HUES64 (cell line): ENCODE data around the gene DYRK1B.
"Not testable (repeated sequence)": the region's sequence is repeated elsewhere in the genome, so short reads cannot be mapped to it uniquely, and the experiment has no call there.

ENCODE experiments used
- H3K27ac ChIP-seq: 2 replicates; pipeline ENCODE4 v1.7.0; 2013; ENCODE audit warnings: low read depth, low read length, inconsistent platforms
- H3K27me3 ChIP-seq: 2 replicates; pipeline ENCODE4 v1.6.1; 2013; ENCODE audit warnings: mild to moderate bottlenecking, low read length; ENCODE audit not compliant: insufficient read depth
- H3K36me3 ChIP-seq: 2 replicates; pipeline ENCODE4 v1.6.1; 2013; ENCODE audit warnings: mild to moderate bottlenecking, low read length; ENCODE audit not compliant: insufficient read depth
- H3K4me1 ChIP-seq: 2 replicates; pipeline ENCODE4 v1.6.1; 2013; ENCODE audit warnings: mild to moderate bottlenecking, low read length, moderate library complexity; ENCODE audit not compliant: insufficient read depth
- H3K4me3 ChIP-seq: 2 replicates; pipeline ENCODE4 v1.5.1; 2013; ENCODE audit warnings: mild to moderate bottlenecking, low read length, moderate library complexity
- H3K9ac ChIP-seq: 2 replicates; pipeline ENCODE4 v1.6.1; 2013; ENCODE audit warnings: mild to moderate bottlenecking, low read depth, low read length
- H3K9me3 ChIP-seq: 2 replicates; pipeline ENCODE4 v1.6.1; 2013; ENCODE audit warnings: low read depth, low read length; ENCODE audit not compliant: insufficient read depth
- WGBS: fragments of 150-250, 120-280 bp; methylation state at CpG from one replicate; pipeline ENCODE4 v1.1.7; 2013; ENCODE audit warnings: missing lambda C conversion rate; 5-methylcytosine and 5-hydroxymethylcytosine counted together

DYRK1B gene

DNA sequence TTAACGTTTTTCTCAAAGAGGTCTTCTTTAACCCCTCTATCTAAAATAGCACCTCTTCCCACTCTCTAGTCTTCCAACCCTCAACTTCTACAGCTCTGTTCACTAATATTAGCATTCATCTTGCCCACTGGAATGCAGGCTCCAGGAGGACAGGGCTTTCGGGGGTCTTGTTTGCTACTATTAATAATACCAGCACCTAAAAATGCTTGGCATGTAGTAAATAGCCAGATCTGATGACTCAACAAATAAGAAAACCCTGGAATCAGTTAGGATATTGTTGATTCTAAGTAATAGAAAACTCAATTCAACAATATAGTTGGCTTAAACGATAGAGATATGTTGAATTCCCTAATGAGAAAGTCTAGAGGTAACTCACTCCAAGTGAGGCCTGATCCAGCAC, 14.2 kb downstream of the DYRK1B start:
- 94% methylated on average over 2 of the region's 3 CpGs for WGBS
- Histone ChIP-seq H3K36me3 (no peaks in the 10 kb centered on the region), H3K4me1 (no peaks in the 10 kb centered on the region), H3K27me3 (no peaks in the 10 kb centered on the region), H3K27ac (no peak overlapping the region), H3K4me3 (no peak overlapping the region), H3K9ac (no peak overlapping the region), H3K9me3 (no peaks in the 10 kb centered on the region)

DNA sequence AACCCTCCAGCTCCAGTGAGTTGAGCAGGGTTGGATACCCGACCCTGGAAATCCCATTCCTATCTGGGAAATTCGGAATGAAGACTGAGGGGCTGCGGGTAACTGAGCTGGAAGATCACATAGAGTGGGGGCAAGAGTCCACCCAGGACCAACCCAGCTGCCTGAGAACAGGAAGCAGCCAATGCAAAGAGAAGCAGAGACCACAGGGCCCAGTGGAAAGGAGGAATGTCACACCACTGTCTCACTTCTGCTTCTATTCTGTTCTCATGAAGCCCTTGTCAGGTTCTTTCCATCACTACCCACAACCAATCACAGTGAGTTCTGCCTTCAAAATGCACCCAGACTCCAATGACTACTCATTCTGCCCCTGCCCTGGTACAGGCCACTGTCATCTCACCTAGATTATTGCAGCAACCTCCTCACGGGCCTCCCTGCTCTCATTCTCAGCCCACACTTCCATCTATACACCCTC, 15.3 kb downstream of the DYRK1B start:
- no peaks in the 10 kb centered on the region for H3K36me3 ChIP-seq
- no peaks in the 10 kb centered on the region for H3K27me3 ChIP-seq
- no peaks in the 10 kb centered on the region for H3K4me1 ChIP-seq
- no peak overlapping the region for H3K27ac ChIP-seq
- no peaks in the 10 kb centered on the region for H3K9me3 ChIP-seq
- H3K9ac ChIP-seq = no peak overlapping the region
- WGBS = 88% methylated on average over 4 of the region's 4 CpGs
- no peak overlapping the region for H3K4me3 ChIP-seq

DNA sequence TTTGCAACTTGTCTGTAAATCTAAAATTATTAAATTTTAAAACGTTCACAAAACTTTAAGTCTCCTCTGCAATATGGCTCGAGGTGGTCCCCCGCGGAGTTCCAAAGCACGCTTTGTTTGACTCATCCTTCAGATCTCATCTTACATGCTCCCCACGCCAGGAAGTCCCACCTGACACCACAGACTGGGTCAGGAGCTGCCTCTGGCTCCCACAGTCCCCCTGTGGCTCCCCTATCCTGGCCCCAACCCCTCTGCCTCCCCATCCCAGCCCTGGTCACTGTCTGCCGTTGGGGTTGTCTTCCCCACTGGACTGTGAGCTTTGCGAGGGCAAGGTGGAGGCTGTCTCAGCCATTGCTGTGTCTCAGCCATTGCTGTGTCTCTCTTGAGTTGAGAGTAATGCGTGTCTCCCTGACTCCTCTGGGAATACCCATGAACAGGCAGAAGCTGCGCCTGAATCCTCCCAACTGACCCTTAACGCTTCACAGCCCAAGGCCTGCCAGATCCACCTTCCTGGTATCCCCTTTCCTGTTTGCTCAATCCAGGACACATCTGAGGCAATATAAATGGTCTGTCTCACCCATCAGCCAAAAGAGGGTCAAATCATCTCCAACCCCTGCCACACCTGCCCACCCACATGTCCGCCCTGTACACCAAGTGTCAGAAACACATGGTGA, 15.9 kb downstream of the DYRK1B start:
- Histone ChIP-seq H3K9me3 (no peaks in the 10 kb centered on the region), H3K27ac (no peak overlapping the region), H3K4me1 (no peaks in the 10 kb centered on the region), H3K27me3 (no peaks in the 10 kb centered on the region), H3K4me3 (no peak overlapping the region), H3K9ac (no peak overlapping the region), H3K36me3 (no peaks in the 10 kb centered on the region)
- WGBS = 89% methylated on average over 12 of the region's 12 CpGs

DNA sequence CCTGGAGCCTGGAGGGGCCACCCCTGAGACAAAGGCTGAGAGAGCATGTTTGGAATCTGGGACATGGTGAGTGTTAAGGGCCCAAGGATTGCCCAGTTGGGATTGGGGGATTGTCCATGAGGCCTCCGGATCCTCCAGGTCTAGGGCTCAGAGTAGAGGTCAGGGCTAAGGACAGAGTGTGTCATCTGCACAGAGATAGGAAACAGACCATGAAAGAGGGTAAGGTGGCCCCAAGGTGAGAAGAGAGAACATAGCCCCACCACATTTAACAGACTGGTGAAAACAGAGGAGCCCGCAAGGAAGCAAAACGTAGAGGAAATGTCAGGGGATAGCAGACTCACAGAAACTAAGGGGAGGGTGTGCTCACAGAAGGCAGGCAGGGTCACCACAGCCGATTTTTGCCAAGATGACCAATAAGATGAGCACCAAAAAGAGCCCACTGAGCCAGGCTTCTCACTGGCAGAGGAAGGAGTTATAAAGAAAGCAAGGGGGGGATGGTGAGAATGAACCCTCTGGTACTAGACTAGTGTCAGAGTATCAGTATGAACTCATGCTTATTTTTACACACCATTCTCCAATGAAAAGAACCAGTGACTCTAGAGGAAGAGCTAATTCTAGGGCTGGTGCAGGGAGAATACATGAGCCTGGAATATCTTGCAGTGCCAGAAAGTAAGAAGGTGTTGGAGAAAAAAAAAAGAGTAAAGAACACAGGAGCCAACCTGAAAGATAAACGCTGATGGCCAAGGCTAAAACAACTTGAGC, 17.5 kb downstream of the DYRK1B start:
- Histone ChIP-seq H3K27ac (no peak overlapping the region), H3K4me3 (no peak overlapping the region), H3K4me1 (no peaks in the 10 kb centered on the region), H3K36me3 (no peaks in the 10 kb centered on the region), H3K27me3 (no peaks in the 10 kb centered on the region), H3K9me3 (no peaks in the 10 kb centered on the region), H3K9ac (no peak overlapping the region)
- WGBS = 93% methylated on average over 5 of the region's 5 CpGs

DNA sequence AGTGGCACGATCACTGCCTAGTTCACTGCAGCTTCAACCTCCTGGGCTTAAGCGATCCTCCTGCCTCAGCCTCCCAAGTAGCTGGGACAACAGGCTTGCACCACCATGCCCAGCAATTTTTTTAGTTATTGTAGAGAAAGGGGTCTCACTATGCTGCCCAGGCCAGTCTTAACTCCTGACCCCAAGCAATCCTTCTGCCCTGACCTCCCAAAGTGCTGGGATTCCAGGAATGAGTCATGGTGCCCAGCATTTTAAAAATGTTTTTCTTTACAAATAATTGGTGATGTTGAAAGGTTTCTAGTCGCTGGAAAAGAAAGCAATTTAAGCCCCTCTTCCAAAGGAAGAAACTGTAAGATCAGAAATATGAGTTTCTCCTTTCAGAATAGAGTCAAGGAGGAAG, 19.4 kb downstream of the DYRK1B start:
- no peaks in the 10 kb centered on the region for H3K36me3 ChIP-seq
- H3K9ac ChIP-seq = no peak overlapping the region
- WGBS = 92% methylated on average over 3 of the region's 3 CpGs
- no peaks in the 10 kb centered on the region for H3K4me1 ChIP-seq
- no peak overlapping the region for H3K4me3 ChIP-seq
- no peak overlapping the region for H3K27ac ChIP-seq
- H3K9me3 ChIP-seq = no peaks in the 10 kb centered on the region
- no peaks in the 10 kb centered on the region for H3K27me3 ChIP-seq

DNA sequence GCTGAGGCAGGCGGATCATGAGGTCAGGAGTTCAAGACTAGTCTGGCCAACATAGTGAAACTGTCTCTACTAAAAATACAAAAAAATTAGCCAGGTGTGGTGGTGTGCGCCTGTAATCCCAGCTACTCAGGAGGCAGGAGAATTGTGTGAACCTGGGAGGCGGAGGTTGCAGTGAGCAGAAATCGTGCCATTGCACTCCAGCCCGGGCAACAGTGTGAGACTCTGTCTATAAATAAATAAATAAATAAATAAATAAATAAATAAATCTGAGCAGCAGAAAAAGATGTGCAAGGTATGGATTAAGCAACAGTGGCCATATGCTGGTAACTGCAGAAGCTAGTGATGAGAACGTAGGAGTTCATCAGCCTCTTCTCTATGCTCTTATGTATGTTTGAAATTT, 19.9 kb downstream of the DYRK1B start:
- H3K36me3 ChIP-seq, H3K9ac ChIP-seq, H3K9me3 ChIP-seq, H3K4me3 ChIP-seq, H3K27ac ChIP-seq, H3K4me1 ChIP-seq, H3K27me3 ChIP-seq: not testable (repeated sequence)
- 92% methylated on average over 5 of the region's 6 CpGs for WGBS

DNA sequence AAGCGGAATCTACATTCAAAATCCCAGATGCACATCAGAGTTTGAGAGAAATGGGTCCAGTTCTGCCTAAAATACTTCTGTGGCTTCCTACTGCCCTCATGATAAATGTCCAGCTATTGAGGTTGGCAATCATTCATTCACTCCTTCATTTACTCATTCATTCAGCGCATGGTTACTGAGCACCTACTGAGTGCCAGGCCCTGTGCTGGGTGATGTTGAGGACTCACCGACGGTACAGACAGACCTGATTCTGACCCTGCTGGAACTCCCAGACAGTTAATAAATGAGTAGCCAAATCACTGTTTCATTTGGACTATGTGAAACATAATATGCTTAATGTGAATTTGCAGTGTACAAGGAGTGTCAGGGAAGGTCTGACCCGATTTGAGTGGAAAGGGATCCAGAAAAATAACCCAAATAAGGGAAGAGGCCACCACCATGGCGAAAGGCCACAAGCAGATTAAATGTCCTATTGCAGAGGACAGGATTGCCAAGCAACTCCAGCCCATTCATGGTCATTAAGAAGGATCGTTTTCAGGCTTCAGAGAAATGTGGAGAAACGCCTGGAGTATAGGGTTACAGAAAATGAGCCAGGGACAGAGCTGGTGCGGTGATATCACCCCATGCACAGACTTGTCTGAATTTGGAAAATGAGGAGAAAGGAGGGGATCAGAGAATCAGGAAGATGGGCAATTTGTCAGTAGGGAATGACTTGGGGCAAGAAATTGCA, 20.5 kb downstream of the DYRK1B start:
- 0 out of 2 replicates have a peak, but pooled peaks cover 3% of the 10 kb centered on the region for H3K9me3 ChIP-seq
- H3K9ac ChIP-seq = no peak overlapping the region
- WGBS = 94% methylated on average over 9 of the region's 9 CpGs
- H3K27me3 ChIP-seq = no peaks in the 10 kb centered on the region
- no peak overlapping the region for H3K4me3 ChIP-seq
- no peaks in the 10 kb centered on the region for H3K4me1 ChIP-seq
- no peaks in the 10 kb centered on the region for H3K36me3 ChIP-seq
- no peak overlapping the region for H3K27ac ChIP-seq

DNA sequence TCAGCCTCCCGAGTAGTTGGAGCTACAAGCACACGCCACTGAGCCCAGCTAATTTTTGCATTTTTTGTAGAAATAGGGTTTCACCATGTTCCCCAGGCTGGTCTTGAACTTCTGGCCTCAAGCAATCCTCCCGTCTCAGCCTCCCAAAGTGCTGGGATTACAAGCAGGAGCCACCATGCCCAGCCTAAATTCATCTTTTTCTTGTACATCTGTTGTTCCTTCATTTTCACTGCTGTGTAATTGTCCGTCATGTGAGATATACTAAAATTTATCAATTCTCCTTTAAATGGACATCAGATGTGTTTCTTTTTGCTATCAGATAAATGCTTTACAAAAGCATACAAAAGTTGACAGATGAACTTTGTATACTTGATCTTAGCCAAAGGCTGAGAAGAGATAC, 22.9 kb downstream of the DYRK1B start:
- 89% methylated on average over 3 of the region's 4 CpGs for WGBS
- no peak overlapping the region for H3K9ac ChIP-seq
- H3K36me3 ChIP-seq = no peaks in the 10 kb centered on the region
- H3K27me3 ChIP-seq = no peaks in the 10 kb centered on the region
- no peaks in the 10 kb centered on the region for H3K4me1 ChIP-seq
- H3K9me3 ChIP-seq = 0 out of 2 replicates have a peak, but pooled peaks cover 3% of the 10 kb centered on the region
- no peak overlapping the region for H3K4me3 ChIP-seq
- H3K27ac ChIP-seq = no peak overlapping the region

DNA sequence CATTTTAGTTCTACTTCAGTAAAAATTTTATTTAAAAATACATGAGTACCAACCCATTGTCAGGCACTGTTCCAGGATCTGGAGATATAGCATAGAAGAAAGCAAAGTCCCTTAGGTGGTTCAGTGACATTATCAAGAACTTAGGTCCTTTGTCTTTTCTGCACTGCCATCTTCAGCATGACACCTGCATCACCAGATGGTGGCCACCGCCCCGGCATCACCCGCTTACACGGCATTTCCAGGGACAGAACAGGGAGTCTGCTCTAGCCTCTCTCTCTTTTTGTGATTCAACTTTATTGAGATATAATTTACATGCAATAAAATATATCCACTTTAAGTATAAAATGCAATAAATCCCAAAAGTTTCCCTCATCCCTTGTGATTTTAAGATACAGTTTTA, 23.5 kb downstream of the DYRK1B start:
- 0 out of 2 replicates have a peak, but pooled peaks cover 3% of the 10 kb centered on the region for H3K9me3 ChIP-seq
- no peak overlapping the region for H3K9ac ChIP-seq
- H3K27ac ChIP-seq = no peak overlapping the region
- no peaks in the 10 kb centered on the region for H3K36me3 ChIP-seq
- H3K4me3 ChIP-seq = no peak overlapping the region
- H3K27me3 ChIP-seq = no peaks in the 10 kb centered on the region
- 91% methylated on average over 4 of the region's 4 CpGs for WGBS
- no peaks in the 10 kb centered on the region for H3K4me1 ChIP-seq

DNA sequence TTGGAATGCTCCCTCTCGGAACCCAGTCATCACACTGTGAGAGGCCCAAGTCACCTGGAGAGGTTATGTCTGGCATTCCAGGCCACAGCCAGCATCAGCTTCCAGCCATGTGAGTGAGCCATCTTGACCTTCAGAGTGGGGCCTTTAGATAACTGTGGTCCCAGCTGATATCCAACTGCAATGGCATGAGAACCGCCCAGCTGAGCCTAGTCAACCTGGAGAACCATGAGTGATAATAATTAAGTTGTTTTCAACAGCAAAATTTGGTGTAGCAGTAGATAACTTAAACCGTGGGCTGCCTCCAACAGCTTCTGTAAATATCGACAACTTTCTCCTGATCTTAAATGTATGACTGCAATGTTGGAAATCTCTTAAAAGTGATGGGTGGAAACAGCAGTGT, 24.6 kb downstream of the DYRK1B start:
- WGBS = 94% methylated on average over 4 of the region's 4 CpGs
- H3K27me3 ChIP-seq = no peaks in the 10 kb centered on the region
- no peak overlapping the region for H3K27ac ChIP-seq
- no peaks in the 10 kb centered on the region for H3K36me3 ChIP-seq
- no peaks in the 10 kb centered on the region for H3K4me1 ChIP-seq
- no peak overlapping the region for H3K4me3 ChIP-seq
- no peak overlapping the region for H3K9ac ChIP-seq
- 0 out of 2 replicates have a peak, but pooled peaks cover 3% of the 10 kb centered on the region for H3K9me3 ChIP-seq

DNA sequence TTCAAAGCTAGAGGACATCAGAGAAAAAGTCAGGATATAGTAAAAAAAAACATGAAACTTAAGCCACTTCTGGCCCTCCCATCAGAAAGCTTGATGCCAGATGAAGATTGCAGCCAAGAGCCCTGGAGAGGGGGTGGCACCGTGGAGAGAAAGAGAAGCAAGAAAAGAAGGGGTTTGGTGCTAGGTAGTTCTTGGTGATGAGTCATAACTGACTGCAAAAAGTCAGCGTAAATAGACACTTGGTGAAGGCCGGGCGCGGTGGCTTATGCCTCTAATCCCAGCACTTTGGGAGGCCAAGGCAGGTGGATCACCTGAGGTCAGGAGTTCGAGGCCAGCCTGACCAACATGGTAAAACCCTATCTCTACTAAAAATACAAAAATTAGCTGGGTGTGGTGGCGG, 25.3 kb downstream of the DYRK1B start:
- H3K9me3 ChIP-seq, H3K4me3 ChIP-seq: not testable (repeated sequence)
- WGBS = 97% methylated on average over 6 of the region's 7 CpGs

More for the DNA sequence above, 25.3 kb downstream of the DYRK1B start:
- not testable (repeated sequence) for H3K27me3 ChIP-seq, H3K9ac ChIP-seq, H3K27ac ChIP-seq, H3K4me1 ChIP-seq, H3K36me3 ChIP-seq
